Prostate gland (tissue), 2 donors: ENCODE data around the gene FAM180B. TPM values are rescaled to one million over a fixed set of nuclear protein-coding genes. Genes with fewer than 3 reads are reported as not detected.

Source experiments
- DNase-seq: peaks from one replicate; pipeline ENCODE4 v3.0.0-alpha.2; 2019; ENCODE audit warnings: low spot score
- H3K27ac ChIP-seq, 2 donors: fragments of 200-600 bp; sonication (generic); 2 replicates each; pipeline ENCODE4 v1.5.1; 2017 to 2019
- H3K27me3 ChIP-seq: fragments of 200-600 bp; sonication (generic); replicated peaks from 2 replicates; pipeline ENCODE4 v1.5.1; 2019; ENCODE audit not compliant: insufficient read depth
- H3K36me3 ChIP-seq, 2 donors: fragments of 200-600 bp; sonication (generic); 1 replicate in 1 of 2; 2 replicates in 1 of 2; pipeline versions ENCODE4 v1.5.1 to v1.8.1; 2017 to 2019
- H3K4me1 ChIP-seq: fragments of 200-600 bp; sonication (generic); replicated peaks from 2 replicates; pipeline ENCODE4 v1.5.1; 2019
- H3K4me3 ChIP-seq, 2 donors: fragments of 200-600 bp; sonication (generic); 2 replicates each; pipeline ENCODE4 v1.5.1; 2017 to 2019
- H3K9me3 ChIP-seq: fragments of 200-600 bp; sonication (generic); 2 replicates; pipeline ENCODE4 v1.5.1; 2017
- CTCF ChIP-seq, 4 experiments: fragments of 200-600 bp in 2 of 4; fragments of 450-650 bp in 2 of 4; sonication (generic) in 2 of 4; IDR thresholded peaks; 1 replicate in 3 of 4; 2 replicates in 1 of 4; pipeline ENCODE4 v1.5.1; 2016 to 2019; ENCODE audit warnings: antibody characterized with exemption in 4 of 4, mild to moderate bottlenecking in 2 of 4, moderate library complexity in 2 of 4
- POLR2A ChIP-seq: fragments of 450-650 bp; IDR thresholded peaks from one replicate; pipeline ENCODE4 v1.6.1; 2016; ENCODE audit warnings: antibody characterized with exemption, mild to moderate bottlenecking
- POLR2AphosphoS5 ChIP-seq: sonication (generic); formaldehyde crosslinking; IDR thresholded peaks from one replicate; pipeline ENCODE4 v1.6.1; 2017; ENCODE audit warnings: antibody characterized with exemption
- WGBS: methylation state at CpG from one replicate; pipeline ENCODE4 v1.1.5; 2018; 5-methylcytosine and 5-hydroxymethylcytosine counted together
- intact Hi-C: fragments of 100-400 bp; cut with DNase I; formaldehyde crosslinking; loops from one replicate; pipeline ENCODE4 v1.14.2; 2022
- total RNA-seq, 2 donors: library from RNA; depleted of rRNA; stranded (reverse); fragments of >200 nt; gene quantifications; one replicate each; pipeline ENCODE4 v1.1.0, GENCODE V29; 2016

The FAM180B gene
- total RNA-seq, 2 donors from 2014 or later, result not detected

- TF ChIP-seq POLR2A, result no peak
- TF ChIP-seq CTCF (IDR thresholded peaks at IDR 0.05), result no peak
- no peak for TF ChIP-seq POLR2AphosphoS5
- Histone ChIP-seq H3K4me1 (no peaks in the 10 kb centered on the region), H3K9me3 (no peaks in the 10 kb centered on the region), H3K27me3 (peaks cover 3% of the 10 kb centered on the region), H3K4me3 (no peak overlapping the region), H3K36me3 (no peaks in the 10 kb centered on the region), H3K27ac (no peak overlapping the region)
- intact Hi-C loops, result no loop called here
- 51% methylated on average over 7 of the region's 7 CpGs for WGBS
- no peak for DNase-seq
Measured at GRCh38 chr11:47595029-47595428, 8.6 kb downstream of the FAM180B start.

GRCh38 chr11:47595967-47596366 lies 9.5 kb downstream of the FAM180B start:
- no peaks in the 10 kb centered on the region for H3K9me3 ChIP-seq
- TF ChIP-seq POLR2A (no peak), CTCF (IDR thresholded peaks at IDR 0.05) (no peak), POLR2AphosphoS5 (no peak)
- 87% methylated on average over 1 of the region's 1 CpG for whole genome bisulfite sequencing
- H3K36me3 ChIP-seq, result no peaks in the 10 kb centered on the region
- intact Hi-C loops, result no loop called here
- H3K4me3 ChIP-seq, result no peak overlapping the region
- H3K4me1 ChIP-seq, result no peaks in the 10 kb centered on the region
- no peak for DNase-seq
- peaks cover 3% of the 10 kb centered on the region for H3K27me3 ChIP-seq
- H3K27ac ChIP-seq, result no peak overlapping the region

GRCh38 chr11:47599902-47600301 lies 13.4 kb downstream of the FAM180B start:
- WGBS, result 71% methylated on average over 4 of the region's 4 CpGs

GRCh38 chr11:47603295-47603694 lies 16.8 kb downstream of the FAM180B start:
- DNase-seq, result no peak
- intact Hi-C loops, result no loop called here
- 83% methylated on average over 4 of the region's 4 CpGs for WGBS
- no peaks in the 10 kb centered on the region for H3K36me3 ChIP-seq
- H3K27ac ChIP-seq, result no peak overlapping the region
- no peak overlapping the region for H3K4me3 ChIP-seq
- no peaks in the 10 kb centered on the region for H3K4me1 ChIP-seq
- H3K9me3 ChIP-seq, result no peaks in the 10 kb centered on the region
- H3K27me3 ChIP-seq, result no peaks in the 10 kb centered on the region
- no peak for TF ChIP-seq POLR2AphosphoS5
- TF ChIP-seq POLR2A, result no peak
- TF ChIP-seq CTCF (IDR thresholded peaks at IDR 0.05), result no peak

More at GRCh38 chr11:47599902-47600301, 13.4 kb downstream of the FAM180B start:
- H3K9me3 ChIP-seq, result no peaks in the 10 kb centered on the region
- no peaks in the 10 kb centered on the region for H3K27me3 ChIP-seq
- DNase-seq, result no peak
- no peak for TF ChIP-seq POLR2A
- no peak for TF ChIP-seq POLR2AphosphoS5
- TF ChIP-seq CTCF (IDR thresholded peaks at IDR 0.05), result no peak
- no peaks in the 10 kb centered on the region for H3K4me1 ChIP-seq
- no peak overlapping the region for H3K4me3 ChIP-seq
- intact Hi-C loops, result no loop called here
- no peaks in the 10 kb centered on the region for H3K36me3 ChIP-seq
- H3K27ac ChIP-seq, result no peak overlapping the region

GRCh38 chr11:47605921-47606320 lies 19.4 kb downstream of the FAM180B start:
- Histone ChIP-seq H3K27ac (no peak overlapping the region), H3K27me3 (no peaks in the 10 kb centered on the region), H3K4me1 (no peaks in the 10 kb centered on the region), H3K9me3 (no peaks in the 10 kb centered on the region), H3K4me3 (no peak overlapping the region), H3K36me3 (no peaks in the 10 kb centered on the region)
- intact Hi-C loops, result no loop called here
- WGBS, result 56% methylated on average over 3 of the region's 3 CpGs
- TF ChIP-seq POLR2AphosphoS5 (no peak), CTCF (IDR thresholded peaks at IDR 0.05) (no peak), POLR2A (no peak)
- no peak for DNase-seq
